H1 (cell line): Measurements from ENCODE around the gene TBX2. TPM values are rescaled to one million over a fixed set of nuclear protein-coding genes. Genes with fewer than 3 reads are reported as not detected.

Experiments used
- CTCF ChIA-PET: fragments of 300-600 bp; sonication (Branson Sonifier 250); formaldehyde crosslinking; loops from one replicate; lab custom pipeline; 2021; ENCODE audit not compliant: partially characterized antibody; lab: Charles Lee
- POLR2A ChIA-PET: fragments of 300-600 bp; sonication (Branson Sonifier 250); formaldehyde crosslinking; loops from one replicate; lab custom pipeline; 2021; ENCODE audit warnings: inconsistent platforms; ENCODE audit not compliant: partially characterized antibody; lab: Charles Lee
- DNase-seq, 2 experiments: peaks; one replicate each; pipeline versions ENCODE4 v3.0.0 to v3.0.0-alpha.2; 2010 to 2022; ENCODE audit warnings: low spot score in 2 of 2, low read depth in 1 of 2, mixed read lengths in 1 of 2
- FAIRE-seq: peaks from 2 replicates; lab custom pipeline; 2011; peaks lifted over from hg19 to GRCh38; lab: Jason Lieb, UNC
- H2AFZ ChIP-seq: 2 replicates; pipeline ENCODE4 v1.8.1; 2012; ENCODE audit warnings: low read length, inconsistent platforms
- H2AK5ac ChIP-seq: 2 replicates; pipeline ENCODE4 v1.6.1; 2013; ENCODE audit warnings: low read depth, low read length
- H2BK120ac ChIP-seq: replicated peaks from 2 replicates; pipeline ENCODE3; 2013; ENCODE audit warnings: low read depth, low read length, inconsistent platforms
- H2BK12ac ChIP-seq: 2 replicates; pipeline ENCODE4 v1.6.1; 2013; ENCODE audit warnings: low read depth, low read length
- H2BK15ac ChIP-seq: 2 replicates; pipeline ENCODE4 v1.6.1; 2013; ENCODE audit warnings: low read length
- H2BK20ac ChIP-seq: 2 replicates; pipeline ENCODE4 v1.6.1; 2013; ENCODE audit warnings: low read length
- H2BK5ac ChIP-seq: 2 replicates; pipeline ENCODE4 v1.6.1; 2013; ENCODE audit warnings: low read depth, low read length
- H3K14ac ChIP-seq: 2 replicates; pipeline ENCODE4 v1.6.1; 2013; ENCODE audit warnings: inconsistent platforms; ENCODE audit not compliant: insufficient read length
- H3K18ac ChIP-seq: 2 replicates; pipeline ENCODE4 v1.6.1; 2013; ENCODE audit warnings: low read length; ENCODE audit errors: extremely low read depth
- H3K23ac ChIP-seq: 2 replicates; pipeline ENCODE4 v1.6.1; 2013; ENCODE audit warnings: inconsistent platforms; ENCODE audit not compliant: insufficient read length
- H3K23me2 ChIP-seq: 2 replicates; pipeline ENCODE4 v1.6.1; 2013; ENCODE audit warnings: low read depth, low read length
- H3K27ac ChIP-seq: 2 replicates; pipeline ENCODE4 v1.6.1; 2011; ENCODE audit warnings: low read depth, low read length, inconsistent platforms
- H3K27me3 ChIP-seq, 4 experiments: replicated peaks in 1 of 4; 1 replicate in 1 of 4; 2 replicates in 3 of 4; pipeline versions ENCODE4 v1.6.1 to v1.8.1; 2011 to 2013; ENCODE audit warnings: low read length in 3 of 4, mild to moderate bottlenecking in 3 of 4, inconsistent platforms in 2 of 4, mixed read lengths in 2 of 4, moderate library complexity in 1 of 4; ENCODE audit not compliant: control insufficient read depth in 3 of 4, insufficient read depth in 3 of 4; ENCODE audit errors: extremely low read depth in 1 of 4
- H3K36me3 ChIP-seq, 4 experiments: 2 replicates each; pipeline versions ENCODE4 v1.6.1 to v1.8.1; 2011 to 2013; ENCODE audit warnings: mild to moderate bottlenecking in 4 of 4, low read length in 3 of 4, moderate library complexity in 2 of 4, control low read depth in 1 of 4, inconsistent platforms in 1 of 4; ENCODE audit not compliant: insufficient read depth in 4 of 4, control insufficient read depth in 2 of 4
- H3K4ac ChIP-seq: replicated peaks from 2 replicates; pipeline ENCODE3; 2013; ENCODE audit warnings: low read length, low read depth, mixed read lengths, inconsistent platforms; ENCODE audit not compliant: insufficient read length
- H3K4me1 ChIP-seq, 4 experiments: replicated peaks in 1 of 4; 1 replicate in 1 of 4; 2 replicates in 3 of 4; pipeline versions ENCODE4 v1.6.1 to v1.8.1; 2011 to 2013; ENCODE audit warnings: low read length in 3 of 4, inconsistent platforms in 2 of 4, mixed read lengths in 1 of 4; ENCODE audit not compliant: insufficient read depth in 4 of 4, control insufficient read depth in 3 of 4
- H3K4me2 ChIP-seq, 2 experiments: 2 replicates each; pipeline versions ENCODE4 v1.6.1 to v1.8.1; 2011 to 2013; ENCODE audit warnings: low read depth in 2 of 2, low read length in 2 of 2, control low read depth in 1 of 2, inconsistent platforms in 1 of 2, mild to moderate bottlenecking in 1 of 2; ENCODE audit not compliant: insufficient read depth in 1 of 2
- H3K4me3 ChIP-seq, 4 experiments: fragments of 200-600, 300-600 bp in 1 of 4; sonication (generic), shearing (Covaris generic), sonication (Bioruptor Twin) in 1 of 4; 2 replicates each; pipeline versions ENCODE4 v1.5.1 to v1.8.1; 2011 to 2016; ENCODE audit warnings: low read length in 4 of 4, low read depth in 3 of 4, control low read depth in 2 of 4, inconsistent platforms in 2 of 4, mild to moderate bottlenecking in 2 of 4, mixed read lengths in 1 of 4, moderate library complexity in 1 of 4; ENCODE audit not compliant: insufficient read depth in 2 of 4; ENCODE audit errors: extremely low read depth in 1 of 4
- H3K56ac ChIP-seq: replicated peaks from 2 replicates; pipeline ENCODE3; 2013; ENCODE audit warnings: low read depth, mild to moderate bottlenecking, mixed read lengths, low read length, inconsistent platforms; ENCODE audit not compliant: insufficient read length
- H3K79me1 ChIP-seq: 2 replicates; pipeline ENCODE4 v1.6.1; 2013; ENCODE audit warnings: low read depth, low read length, control low read depth
- H3K79me2 ChIP-seq, 2 experiments: 2 replicates each; pipeline versions ENCODE4 v1.6.1 to v1.8.1; 2012 to 2013; ENCODE audit warnings: low read length in 2 of 2, mild to moderate bottlenecking in 2 of 2, inconsistent platforms in 1 of 2; ENCODE audit not compliant: insufficient read depth in 2 of 2, control insufficient read depth in 1 of 2
- H3K9ac ChIP-seq, 4 experiments: replicated peaks in 1 of 4; 1 replicate in 1 of 4; 2 replicates in 3 of 4; pipeline versions ENCODE4 v1.6.1 to v1.8.1; 2011 to 2013; ENCODE audit warnings: low read depth in 3 of 4, low read length in 3 of 4, control low read depth in 2 of 4, mild to moderate bottlenecking in 2 of 4, moderate library complexity in 2 of 4, inconsistent platforms in 1 of 4; ENCODE audit errors: extremely low read depth in 1 of 4
- H3K9me3 ChIP-seq, 2 experiments: 2 replicates each; pipeline versions ENCODE4 v1.6.1 to v1.8.1; 2012 to 2013; ENCODE audit warnings: mild to moderate bottlenecking in 2 of 2, moderate library complexity in 2 of 2, control low read depth in 1 of 2, inconsistent platforms in 1 of 2, low read depth in 1 of 2, low read length in 1 of 2, mixed read lengths in 1 of 2; ENCODE audit not compliant: insufficient read depth in 2 of 2
- H4K20me1 ChIP-seq, 2 experiments: replicated peaks in 1 of 2; 2 replicates each; pipeline versions ENCODE3 to v1.8.1; 2011 to 2013; ENCODE audit warnings: inconsistent platforms in 2 of 2, low read length in 2 of 2, mild to moderate bottlenecking in 1 of 2; ENCODE audit not compliant: insufficient read depth in 2 of 2, control insufficient read depth in 1 of 2
- H4K5ac ChIP-seq: 2 replicates; pipeline ENCODE4 v1.6.1; 2013; ENCODE audit warnings: low read length, low read depth, mixed read lengths, inconsistent platforms; ENCODE audit not compliant: insufficient read length
- H4K8ac ChIP-seq: 2 replicates; pipeline ENCODE4 v1.8.0; 2013; ENCODE audit warnings: mild to moderate bottlenecking, moderate library complexity, low read length, inconsistent platforms; ENCODE audit not compliant: insufficient read depth; ENCODE audit errors: extremely low read depth
- H4K91ac ChIP-seq: replicated peaks from 2 replicates; pipeline ENCODE3; 2013; ENCODE audit warnings: low read length, mixed read lengths, inconsistent platforms; ENCODE audit not compliant: insufficient read length
- EP300 ChIP-seq, 2 experiments: IDR thresholded peaks; 1 replicate in 1 of 2; 2 replicates in 1 of 2; pipeline ENCODE4 v1.6.1; 2011 to 2012; ENCODE audit warnings: low read depth in 2 of 2, low read length in 2 of 2, mild to moderate bottlenecking in 2 of 2, borderline replicate concordance in 1 of 2, inconsistent platforms in 1 of 2, moderate library complexity in 1 of 2
- HDAC6 ChIP-seq: IDR thresholded peaks from one replicate; pipeline ENCODE4 v1.7.1; 2012; ENCODE audit warnings: low read depth, mild to moderate bottlenecking, inconsistent platforms, low read length, moderate library complexity
- JUN ChIP-seq: IDR thresholded peaks from 2 replicates; pipeline ENCODE4 v1.6.1; 2011; ENCODE audit warnings: low read depth, mild to moderate bottlenecking, improper control_type of control experiment, low read length
- KDM4A ChIP-seq: IDR thresholded peaks from one replicate; pipeline ENCODE4 v1.7.1; 2012; ENCODE audit warnings: low read depth, mild to moderate bottlenecking, moderate library complexity, low read length, inconsistent platforms; ENCODE audit not compliant: severe bottlenecking
- KDM5A ChIP-seq: fragments of 200-600 bp; IDR thresholded peaks from 2 replicates; pipeline ENCODE4 v1.7.1; 2012; ENCODE audit warnings: mild to moderate bottlenecking, low read length, inconsistent platforms, mixed read lengths
- TCF12 ChIP-seq: IDR thresholded peaks from 2 replicates; pipeline ENCODE4 v1.6.1; 2011; ENCODE audit warnings: low read depth, mild to moderate bottlenecking, low read length
- ZNF274 ChIP-seq: IDR thresholded peaks from 2 replicates; pipeline ENCODE4 v1.7.0; 2012; ENCODE audit warnings: low read length, borderline replicate concordance; ENCODE audit errors: extremely low read depth
- WGBS, 2 experiments: shearing (Covaris generic) in 1 of 2; methylation state at CpG; one replicate each; pipeline versions ENCODE4 v1.1.6 to v1.1.7; 2013 to 2015; ENCODE audit warnings: low lambda C conversion rate in 2 of 2, mixed read lengths in 2 of 2, inconsistent platforms in 1 of 2, low coverage in 1 of 2, missing lambda C conversion rate in 1 of 2; ENCODE audit not compliant: insufficient replicate concordance in 2 of 2, insufficient coverage in 1 of 2, insufficient read length in 1 of 2; ENCODE audit errors: extremely low coverage in 1 of 2, missing lambda C conversion rate in 1 of 2; 5-methylcytosine and 5-hydroxymethylcytosine counted together
- polyA plus RNA-seq, 7 experiments: library from polyadenylated mRNA; depleted of rRNA in 3 of 7; stranded (reverse) in 5 of 7; unstranded in 2 of 7; fragments of >200 nt in 5 of 7; fragments of 200-250 nt in 2 of 7; gene quantifications; 1 replicate in 5 of 7; 2 replicates in 1 of 7; 4 replicates in 1 of 7; pipeline versions ENCODE4 v1.2.1 to v1.2.3, GENCODE V29; 2011 to 2013; ENCODE audit warnings: missing spikeins in 2 of 7, mixed read lengths in 2 of 7
- total RNA-seq: library from RNA; stranded (reverse); fragmentation: NEBNext Ultra II Directional; extraction: Animal tissue kit (Norgen Biotek cat#: 25700); gene quantifications from 2 replicates; pipeline ENCODE4 v1.2.1, GENCODE V29; 2021
- TF ChIP-seq, protein P1 (sequence below): IDR thresholded peaks from 2 replicates; pipeline ENCODE4 v1.6.1; 2012; ENCODE audit warnings: inconsistent platforms
- TF ChIP-seq, protein P2 (sequence below): IDR thresholded peaks from 2 replicates; pipeline ENCODE4 v1.6.1; 2012; ENCODE audit warnings: inconsistent platforms

The TBX2 gene
- total and polyA plus RNA-seq, 2 of the 8 experiments (the other 6 are each of a cell fraction or from before 2014, with no cell fraction given), result not detected

DNA sequence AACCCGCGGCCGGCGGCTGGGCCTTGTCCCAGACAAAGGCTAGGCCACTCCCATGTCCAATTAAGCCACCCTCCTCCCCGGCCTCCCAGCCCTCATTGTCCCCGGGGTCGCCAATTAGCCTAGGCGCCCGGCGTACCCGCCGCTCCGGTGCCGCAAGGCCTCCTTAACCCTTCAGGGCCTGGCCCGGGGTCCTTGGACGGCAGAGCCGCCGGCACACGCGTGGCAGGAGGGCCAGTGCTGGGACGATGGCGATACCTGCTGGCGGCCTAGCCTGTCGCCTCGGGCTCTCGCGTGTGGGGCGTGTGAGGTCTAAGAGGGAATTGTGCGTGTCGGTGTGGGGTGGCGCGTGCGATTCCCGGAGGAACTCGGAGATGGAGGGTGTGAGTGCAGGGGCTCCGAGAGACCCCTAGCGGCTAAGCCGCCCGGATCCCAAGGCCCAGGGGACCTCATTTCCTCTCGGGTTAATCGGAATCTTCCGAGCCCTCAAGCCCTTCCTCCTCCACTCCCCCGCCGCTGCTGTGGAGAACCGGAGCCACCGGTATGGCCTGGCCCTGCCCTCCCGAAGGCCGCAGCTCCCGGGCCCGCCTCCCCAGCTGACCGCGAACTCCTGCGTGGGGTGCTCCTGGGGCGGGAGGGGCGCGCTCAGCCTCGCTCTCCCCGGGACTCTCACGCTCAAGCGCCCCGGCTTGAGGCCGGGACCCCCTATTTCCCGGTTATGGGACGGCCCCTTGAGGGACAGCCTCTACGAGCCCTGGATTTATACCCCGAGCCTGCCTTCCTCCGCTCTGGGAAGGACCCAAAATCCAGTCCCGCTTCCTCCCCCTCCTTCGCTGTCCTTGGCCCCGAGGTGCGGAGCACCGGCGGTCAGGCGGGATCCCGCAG lies 11.9 kb downstream of the TBX2 start:
- H3K79me2 ChIP-seq, result no peaks in the 10 kb centered on the region
- no peak overlapping the region for H2BK120ac ChIP-seq
- FAIRE-seq (no peak), DNase-seq (peak in 1 of 2 experiments; percentile 82)
- H3K23me2 ChIP-seq, result peaks cover 16% of the 10 kb centered on the region
- H3K4me1 ChIP-seq, result peaks cover 0 to 21% (median 11%) of the 10 kb centered on the region in 4 experiments; a peak in 5 of 7 replicates
- peak overlapping the region; percentile 50 to 65 (median 58) for H3K4me3 ChIP-seq
- H2BK20ac ChIP-seq, result no peak overlapping the region
- no peaks in the 10 kb centered on the region for H3K79me1 ChIP-seq
- no peak overlapping the region for H4K8ac ChIP-seq
- no peaks in the 10 kb centered on the region; a peak in 1 of 8 replicates for H3K36me3 ChIP-seq
- 2% methylated on average over 59 of the region's 75 CpGs; no CpG with 5 or more reads in 1 of the 2 experiments for WGBS, 2 experiments
- peaks cover 51 to 99% (median 92%) of the 10 kb centered on the region in 4 experiments for H3K27me3 ChIP-seq
- peak overlapping the region; percentile 95; the same call in 1 of the 2 replicates for H2BK15ac ChIP-seq
- no peak overlapping the region for H3K56ac ChIP-seq
- H2AFZ ChIP-seq, result peak overlapping the region; percentile 75; the same call in 1 of the 2 replicates
- H2AK5ac ChIP-seq, result no peak overlapping the region
- ChIA-PET POLR2A (interaction anchor here (1.0 kb wide), 1 partner anchor 7 kb away, joined by 3 read pairs; no protein-coding TSS in a partner anchor), CTCF (interaction anchor here (0.6 to 8.8 kb wide), 31 partner anchors 7 to 561 kb away, joined by 3 to 108 read pairs (median 5); partner anchors contain the start of genes TBX2 and TBX4)
- H4K20me1 ChIP-seq, result peaks cover 13 to 17% of the 10 kb centered on the region in 2 experiments
- no peaks in the 10 kb centered on the region; a peak in 1 of 4 replicates for H3K9me3 ChIP-seq
- H3K4ac ChIP-seq, result no peak overlapping the region
- H4K5ac ChIP-seq, result no peak overlapping the region
- H3K18ac ChIP-seq, result peak overlapping the region; percentile 36
- no peak overlapping the region for H3K23ac ChIP-seq
- peak overlapping the region in 1 of 4 experiments; percentile 10; a peak in 1 of 7 replicates for H3K9ac ChIP-seq
- no peak overlapping the region for H3K14ac ChIP-seq
- H2BK12ac ChIP-seq, result peak overlapping the region; percentile 96; the same call in 1 of the 2 replicates
- H3K4me2 ChIP-seq, result peak overlapping the region; percentile 73 to 93
- H4K91ac ChIP-seq, result no peak overlapping the region
- no peak overlapping the region; the same call in 1 of the 2 replicates for H2BK5ac ChIP-seq
- no peak overlapping the region for H3K27ac ChIP-seq
- TF ChIP-seq ZNF274, result no peak
- TF ChIP-seq, protein P1, sequence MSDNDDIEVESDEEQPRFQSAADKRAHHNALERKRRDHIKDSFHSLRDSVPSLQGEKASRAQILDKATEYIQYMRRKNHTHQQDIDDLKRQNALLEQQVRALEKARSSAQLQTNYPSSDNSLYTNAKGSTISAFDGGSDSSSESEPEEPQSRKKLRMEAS, result peak; percentile 34; the same call in 1 of the 2 replicates
- no peak for TF ChIP-seq EP300 (IDR thresholded peaks at IDR 0.05; ENCODE audit: borderline replicate concordance in 1 of 2, low read depth in 2 of 2, low read length in 2 of 2)
- TF ChIP-seq TCF12, result no peak
- TF ChIP-seq JUN, result no peak
- no peak for TF ChIP-seq KDM5A
- TF ChIP-seq, protein P2, sequence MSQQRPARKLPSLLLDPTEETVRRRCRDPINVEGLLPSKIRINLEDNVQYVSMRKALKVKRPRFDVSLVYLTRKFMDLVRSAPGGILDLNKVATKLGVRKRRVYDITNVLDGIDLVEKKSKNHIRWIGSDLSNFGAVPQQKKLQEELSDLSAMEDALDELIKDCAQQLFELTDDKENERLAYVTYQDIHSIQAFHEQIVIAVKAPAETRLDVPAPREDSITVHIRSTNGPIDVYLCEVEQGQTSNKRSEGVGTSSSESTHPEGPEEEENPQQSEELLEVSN, result no peak; the same call in 1 of the 2 replicates
- peak; percentile 63 for TF ChIP-seq KDM4A
- TF ChIP-seq HDAC6, result no peak
